ENCODE data around the gene ADCY2. TPM values are rescaled to one million over a fixed set of nuclear protein-coding genes. Genes with fewer than 3 reads are reported as not detected.
A peak's percentile ranks its signal among the peaks of the same experiment; 100 is the strongest.

Gene ADCY2
- total RNA-seq, 1 donor from 2014 or later = 4.5 TPM

GRCh38 chr5:7856855-7857254 lies 460.9 kb downstream of the ADCY2 start:
- Mint-ChIP-seq H3K27ac (no peak overlapping the region), H3K36me3 (ENCODE audit: insufficient read depth) (peaks cover 10% of the 10 kb centered on the region), H3K27me3 (no peaks in the 10 kb centered on the region), H3K9me3 (ENCODE audit: low read depth) (no peaks in the 10 kb centered on the region), H3K4me3 (ENCODE audit: low read depth) (no peak overlapping the region), H3K4me1 (ENCODE audit: low read depth) (peaks cover 8% of the 10 kb centered on the region)
- TF ChIP-seq CTCF (IDR thresholded peaks at IDR 0.05; ENCODE audit: unreplicated experiment) = peak; percentile 74
- no peak for DNase-seq (ENCODE audit: low spot score, unreplicated experiment)

GRCh38 chr5:7857361-7857760 lies 461.4 kb downstream of the ADCY2 start:
- TF ChIP-seq CTCF (IDR thresholded peaks at IDR 0.05; ENCODE audit: unreplicated experiment) = no peak
- Mint-ChIP-seq H3K36me3 (ENCODE audit: insufficient read depth) (peaks cover 11% of the 10 kb centered on the region), H3K4me1 (ENCODE audit: low read depth) (peaks cover 5% of the 10 kb centered on the region), H3K9me3 (ENCODE audit: low read depth) (no peaks in the 10 kb centered on the region), H3K27me3 (no peaks in the 10 kb centered on the region), H3K4me3 (ENCODE audit: low read depth) (no peak overlapping the region), H3K27ac (no peak overlapping the region)
- DNase-seq (ENCODE audit: low spot score, unreplicated experiment) = no peak

- H3K4me3 Mint-ChIP-seq (ENCODE audit: low read depth) = no peak overlapping the region
- H3K36me3 Mint-ChIP-seq (ENCODE audit: insufficient read depth) = peaks cover 11% of the 10 kb centered on the region
- DNase-seq (ENCODE audit: low spot score, unreplicated experiment) = no peak
- TF ChIP-seq CTCF (IDR thresholded peaks at IDR 0.05; ENCODE audit: unreplicated experiment) = no peak
- peaks cover 2% of the 10 kb centered on the region for H3K4me1 Mint-ChIP-seq (ENCODE audit: low read depth)
- no peak overlapping the region for H3K27ac Mint-ChIP-seq
- no peaks in the 10 kb centered on the region for H3K27me3 Mint-ChIP-seq
- H3K9me3 Mint-ChIP-seq (ENCODE audit: low read depth) = no peaks in the 10 kb centered on the region
Measured at GRCh38 chr5:7857926-7858632, 462.1 kb downstream of the ADCY2 start.

- no peaks in the 10 kb centered on the region for H3K9me3 Mint-ChIP-seq (ENCODE audit: low read depth)
- H3K27me3 Mint-ChIP-seq = no peaks in the 10 kb centered on the region
- H3K4me3 Mint-ChIP-seq (ENCODE audit: low read depth) = no peak overlapping the region
Measured at GRCh38 chr5:7866196-7866595, 470.3 kb downstream of the ADCY2 start.

GRCh38 chr5:7867260-7867659 lies 471.3 kb downstream of the ADCY2 start:
- Mint-ChIP-seq H3K36me3 (ENCODE audit: insufficient read depth) (peaks cover 1% of the 10 kb centered on the region), H3K9me3 (ENCODE audit: low read depth) (no peaks in the 10 kb centered on the region), H3K27me3 (no peaks in the 10 kb centered on the region), H3K4me1 (ENCODE audit: low read depth) (peaks cover 14% of the 10 kb centered on the region), H3K27ac (no peak overlapping the region), H3K4me3 (ENCODE audit: low read depth) (peak overlapping the region; percentile 24)
- TF ChIP-seq CTCF (IDR thresholded peaks at IDR 0.05; ENCODE audit: unreplicated experiment) = no peak
- no peak for DNase-seq (ENCODE audit: low spot score, unreplicated experiment)

More at GRCh38 chr5:7866196-7866595, 470.3 kb downstream of the ADCY2 start:
- no peak for TF ChIP-seq CTCF (IDR thresholded peaks at IDR 0.05; ENCODE audit: unreplicated experiment)
- peaks cover 4% of the 10 kb centered on the region for H3K36me3 Mint-ChIP-seq (ENCODE audit: insufficient read depth)
- DNase-seq (ENCODE audit: low spot score, unreplicated experiment) = no peak
- H3K4me1 Mint-ChIP-seq (ENCODE audit: low read depth) = peaks cover 14% of the 10 kb centered on the region
- no peak overlapping the region for H3K27ac Mint-ChIP-seq
